ENCODE results near the gene PSME2. TPM values are rescaled to one million over a fixed set of nuclear protein-coding genes. Genes with fewer than 3 reads are reported as not detected.
A peak's percentile ranks its signal among the peaks of the same experiment; 100 is the strongest.

The PSME2 gene
- total RNA-seq, 1 experiment from 2014 or later: 126 TPM

DNA sequence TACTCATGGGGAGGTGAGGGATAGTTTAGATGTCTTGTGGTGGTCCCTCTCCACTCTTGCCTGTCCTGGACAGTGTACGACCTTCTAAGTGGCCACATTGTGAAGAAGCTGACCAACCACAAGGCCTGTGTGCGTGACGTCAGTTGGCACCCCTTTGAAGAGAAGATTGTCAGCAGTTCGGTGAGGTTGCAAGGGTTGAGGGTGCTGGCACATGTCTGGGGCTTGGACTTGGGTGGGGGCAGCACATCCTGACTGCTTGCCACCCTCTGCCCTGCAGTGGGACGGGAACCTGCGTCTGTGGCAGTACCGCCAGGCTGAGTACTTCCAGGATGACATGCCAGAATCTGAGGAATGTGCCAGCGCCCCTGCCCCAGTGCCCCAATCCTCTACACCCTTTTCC, 23.5 kb downstream of the PSME2 start:
- H3K27ac Mint-ChIP-seq: no peak overlapping the region
- no peak overlapping the region for H3K9ac ChIP-seq (ENCODE audit: extremely low read depth, insufficient read length, low read length)
- no peak overlapping the region for H3K4me2 ChIP-seq (ENCODE audit: insufficient read depth, insufficient read length, low read length)
- H3K4me3 Mint-ChIP-seq: peak overlapping the region in 1 of 2 experiments; percentile 20; a peak in 1 of 5 replicates
- H3K14ac ChIP-seq (ENCODE audit: insufficient read depth, low read length): no peak overlapping the region
- WGBS (ENCODE audit: extremely low coverage, insufficient read length, low lambda C conversion rate): no CpG with 5 or more reads among the region's 8 CpGs
- H3K56ac ChIP-seq (ENCODE audit: insufficient read length, low read depth, low read length): no peak overlapping the region
- H2BK20ac ChIP-seq (ENCODE audit: low read depth, low read length, poor library complexity, severe bottlenecking): no peak overlapping the region
- no peak overlapping the region for H4K8ac ChIP-seq (replicated peaks; ENCODE audit: insufficient read length, low read depth, low read length)
- H3K18ac ChIP-seq (ENCODE audit: insufficient read length, low read depth, low read length): no peak overlapping the region
- H4K5ac ChIP-seq (ENCODE audit: insufficient read length, low read depth, low read length): no peak overlapping the region
- no peaks in the 10 kb centered on the region for H3K4me1 ChIP-seq (ENCODE audit: insufficient read depth, low read length)
- no peak for DNase-seq
- no peak overlapping the region for H3K4ac ChIP-seq (ENCODE audit: low read depth, low read length)
- H4K20me1 ChIP-seq (ENCODE audit: control insufficient read depth, insufficient read depth, insufficient read length): no peaks in the 10 kb centered on the region
- no peaks in the 10 kb centered on the region for H3K9me3 ChIP-seq (ENCODE audit: control insufficient read depth, low read depth, low read length)
- H3K27ac ChIP-seq (ENCODE audit: insufficient read length, low read depth, low read length): no peak overlapping the region
- H2AFZ ChIP-seq (ENCODE audit: low read length): no peak overlapping the region
- no peak overlapping the region for H2BK5ac ChIP-seq (ENCODE audit: insufficient read length, low read length)
- no peak overlapping the region for H2BK15ac ChIP-seq (ENCODE audit: low read depth, low read length)
- H2AK5ac ChIP-seq (ENCODE audit: insufficient read length, low read length): no peak overlapping the region
- TF ChIP-seq, protein P1, sequence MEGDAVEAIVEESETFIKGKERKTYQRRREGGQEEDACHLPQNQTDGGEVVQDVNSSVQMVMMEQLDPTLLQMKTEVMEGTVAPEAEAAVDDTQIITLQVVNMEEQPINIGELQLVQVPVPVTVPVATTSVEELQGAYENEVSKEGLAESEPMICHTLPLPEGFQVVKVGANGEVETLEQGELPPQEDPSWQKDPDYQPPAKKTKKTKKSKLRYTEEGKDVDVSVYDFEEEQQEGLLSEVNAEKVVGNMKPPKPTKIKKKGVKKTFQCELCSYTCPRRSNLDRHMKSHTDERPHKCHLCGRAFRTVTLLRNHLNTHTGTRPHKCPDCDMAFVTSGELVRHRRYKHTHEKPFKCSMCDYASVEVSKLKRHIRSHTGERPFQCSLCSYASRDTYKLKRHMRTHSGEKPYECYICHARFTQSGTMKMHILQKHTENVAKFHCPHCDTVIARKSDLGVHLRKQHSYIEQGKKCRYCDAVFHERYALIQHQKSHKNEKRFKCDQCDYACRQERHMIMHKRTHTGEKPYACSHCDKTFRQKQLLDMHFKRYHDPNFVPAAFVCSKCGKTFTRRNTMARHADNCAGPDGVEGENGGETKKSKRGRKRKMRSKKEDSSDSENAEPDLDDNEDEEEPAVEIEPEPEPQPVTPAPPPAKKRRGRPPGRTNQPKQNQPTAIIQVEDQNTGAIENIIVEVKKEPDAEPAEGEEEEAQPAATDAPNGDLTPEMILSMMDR (conservative IDR thresholded peaks at IDR 0.05): no peak
- H3K4me1 Mint-ChIP-seq: no peaks in the 10 kb centered on the region
- no peak overlapping the region for H2BK120ac ChIP-seq (ENCODE audit: low read depth, low read length, poor library complexity, severe bottlenecking)
- H3T11ph ChIP-seq (ENCODE audit: low read length): no peak overlapping the region
- no peaks in the 10 kb centered on the region for H3K23me2 ChIP-seq (ENCODE audit: insufficient read length, low read depth, low read length, poor library complexity, severe bottlenecking)
- H3K36me3 Mint-ChIP-seq (ENCODE audit: insufficient read depth in 1 of 3, low read depth in 3 of 3): peaks cover 23 to 60% (median 51%) of the 10 kb centered on the region in 3 experiments; a peak in 6 of 7 replicates
- H3K27me3 Mint-ChIP-seq (ENCODE audit: low read depth): no peaks in the 10 kb centered on the region
- H2BK12ac ChIP-seq (ENCODE audit: insufficient read length, low read depth, low read length): no peak overlapping the region
- no peaks in the 10 kb centered on the region for H3K79me1 ChIP-seq (ENCODE audit: insufficient read depth, low read depth, low read length, poor library complexity, severe bottlenecking)
- H3K79me2 ChIP-seq (ENCODE audit: insufficient read depth, low read length): no peaks in the 10 kb centered on the region
- no peak overlapping the region for H4K91ac ChIP-seq (ENCODE audit: insufficient read length, low read depth, low read length)
- H3K23ac ChIP-seq (ENCODE audit: insufficient read length, low read depth, low read length): no peak overlapping the region
- no peaks in the 10 kb centered on the region for H3K27me3 ChIP-seq (ENCODE audit: insufficient read depth, low read length)
- no peaks in the 10 kb centered on the region for H3K9me3 Mint-ChIP-seq
